Measurements from ENCODE around the gene IGFBP2.

IGFBP2 gene

GRCh38 chr2:216603884-216604245, 29.4 kb upstream of the IGFBP2 start:
- Mint-ChIP-seq H3K36me3 (peaks cover 9% of the 10 kb centered on the region), H3K4me3 (no peak overlapping the region), H3K27ac (peak overlapping the region; percentile 27)

GRCh38 chr2:216604458-216604857, 28.8 kb upstream of the IGFBP2 start:
- ATAC-seq = no peak
- Mint-ChIP-seq H3K9me3 (peaks cover 3% of the 10 kb centered on the region), H3K27ac (peak overlapping the region; percentile 27), H3K4me3 (no peak overlapping the region), H3K4me1 (peaks cover 20% of the 10 kb centered on the region), H3K36me3 (peaks cover 9% of the 10 kb centered on the region)
- DNase-seq (ENCODE audit: low spot score in 2 of 2) = no peak

More at GRCh38 chr2:216603884-216604245, 29.4 kb upstream of the IGFBP2 start:
- Mint-ChIP-seq H3K9me3 (peaks cover 3% of the 10 kb centered on the region), H3K4me1 (peaks cover 20% of the 10 kb centered on the region)
- ATAC-seq (no peak), DNase-seq (ENCODE audit: low spot score in 2 of 2) (no peak)

DNA sequence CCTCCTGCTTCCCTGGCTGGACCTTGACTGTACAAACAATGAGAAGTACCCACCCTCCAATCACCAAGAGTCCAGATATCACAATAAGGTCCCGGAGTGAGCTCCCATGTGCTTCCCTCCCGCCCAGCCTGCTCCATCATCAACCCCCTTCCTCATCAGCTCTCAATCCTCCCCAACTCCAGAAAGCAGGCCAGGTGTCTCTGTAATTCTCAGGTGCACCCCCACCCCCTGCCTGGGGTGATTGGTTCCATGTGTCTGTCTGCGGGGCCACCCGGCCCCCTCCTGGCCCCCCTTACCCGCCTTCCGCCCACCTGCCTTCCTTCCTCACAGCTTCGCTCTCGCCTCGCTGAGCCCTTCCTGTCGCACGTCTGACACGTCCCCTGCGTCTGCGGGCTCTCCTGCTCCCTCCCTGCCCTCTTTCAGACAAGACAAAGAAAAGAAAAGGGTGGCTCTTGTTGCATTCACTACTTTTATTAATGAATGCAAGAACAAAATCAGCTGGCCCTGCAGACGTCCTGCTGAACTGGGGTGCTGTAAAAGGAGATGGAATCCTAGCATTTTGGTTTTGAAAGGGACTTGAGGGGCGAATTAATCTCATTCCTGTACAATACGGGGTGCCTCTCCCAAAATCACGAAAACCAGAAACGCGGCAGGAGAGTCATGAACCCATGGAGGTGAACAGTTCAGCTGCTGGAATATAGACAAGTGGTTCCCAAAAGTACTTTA, 26.5 kb upstream of the IGFBP2 start:
- H3K9me3 Mint-ChIP-seq = peaks cover 3% of the 10 kb centered on the region
- H3K4me1 Mint-ChIP-seq = peaks cover 20% of the 10 kb centered on the region
- DNase-seq (ENCODE audit: low spot score in 2 of 2) (peak; percentile 48 to 53), ATAC-seq (peak; percentile 94)
- peaks cover 9% of the 10 kb centered on the region for H3K36me3 Mint-ChIP-seq
- peak overlapping the region; percentile 70 for H3K4me3 Mint-ChIP-seq
- peak overlapping the region; percentile 97 for H3K27ac Mint-ChIP-seq

GRCh38 chr2:216607277-216607560, 26.0 kb upstream of the IGFBP2 start:
- Mint-ChIP-seq H3K4me1 (peaks cover 20% of the 10 kb centered on the region), H3K36me3 (peaks cover 9% of the 10 kb centered on the region), H3K9me3 (peaks cover 3% of the 10 kb centered on the region), H3K27ac (peak overlapping the region; percentile 97), H3K4me3 (peak overlapping the region; percentile 70)
- ATAC-seq (no peak), DNase-seq (ENCODE audit: low spot score in 2 of 2) (no peak)

GRCh38 chr2:216608525-216608924, 24.7 kb upstream of the IGFBP2 start:
- peaks cover 3% of the 10 kb centered on the region for H3K9me3 Mint-ChIP-seq
- peak overlapping the region; percentile 97 for H3K27ac Mint-ChIP-seq
- no peak for ATAC-seq
- peaks cover 9% of the 10 kb centered on the region for H3K36me3 Mint-ChIP-seq
- peaks cover 20% of the 10 kb centered on the region for H3K4me1 Mint-ChIP-seq
- DNase-seq (ENCODE audit: low spot score in 2 of 2) = no peak
- H3K4me3 Mint-ChIP-seq = no peak overlapping the region

DNA sequence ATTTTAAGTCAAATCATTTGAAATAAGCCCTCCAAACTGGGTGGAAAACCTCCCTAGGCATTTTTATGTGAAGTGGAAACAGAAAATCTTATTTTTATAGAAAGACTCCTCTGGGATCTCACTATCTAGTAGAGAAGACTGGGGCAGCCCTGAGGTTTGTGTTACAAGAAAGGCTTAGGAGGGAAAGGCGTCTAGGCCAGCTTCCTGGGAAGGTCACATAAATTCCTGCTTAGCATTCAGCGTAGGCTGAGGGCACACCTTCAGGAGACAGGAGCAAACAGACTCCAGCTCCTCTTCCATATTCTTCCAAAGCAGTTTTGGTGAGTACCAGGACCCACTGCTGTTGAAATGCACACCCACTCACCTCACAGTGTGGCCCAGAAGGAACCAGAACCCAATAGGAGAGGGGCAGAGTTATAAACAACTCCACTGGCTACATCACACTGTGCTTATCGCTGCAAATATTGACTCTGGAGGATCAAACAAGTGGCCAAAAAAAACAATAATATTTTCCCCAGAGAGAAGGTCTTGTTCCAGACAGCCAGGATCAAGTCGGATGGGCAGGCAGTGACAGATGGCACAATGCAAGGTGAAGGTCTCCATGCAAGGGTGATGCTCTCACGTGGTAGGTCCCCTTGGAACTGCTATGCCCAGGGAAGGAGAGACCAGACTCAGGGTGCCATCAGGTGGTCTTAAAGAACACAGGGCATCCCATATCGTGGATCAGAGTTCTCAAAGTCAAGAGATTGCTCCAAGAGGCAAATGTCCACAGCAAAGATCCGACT, 17.7 kb upstream of the IGFBP2 start:
- H3K36me3 Mint-ChIP-seq = no peaks in the 10 kb centered on the region
- peaks cover 6% of the 10 kb centered on the region for H3K4me1 Mint-ChIP-seq
- H3K4me3 Mint-ChIP-seq = no peak overlapping the region
- ATAC-seq (no peak), DNase-seq (ENCODE audit: low spot score in 2 of 2) (no peak)
- no peaks in the 10 kb centered on the region for H3K9me3 Mint-ChIP-seq
- no peak overlapping the region for H3K27ac Mint-ChIP-seq

DNA sequence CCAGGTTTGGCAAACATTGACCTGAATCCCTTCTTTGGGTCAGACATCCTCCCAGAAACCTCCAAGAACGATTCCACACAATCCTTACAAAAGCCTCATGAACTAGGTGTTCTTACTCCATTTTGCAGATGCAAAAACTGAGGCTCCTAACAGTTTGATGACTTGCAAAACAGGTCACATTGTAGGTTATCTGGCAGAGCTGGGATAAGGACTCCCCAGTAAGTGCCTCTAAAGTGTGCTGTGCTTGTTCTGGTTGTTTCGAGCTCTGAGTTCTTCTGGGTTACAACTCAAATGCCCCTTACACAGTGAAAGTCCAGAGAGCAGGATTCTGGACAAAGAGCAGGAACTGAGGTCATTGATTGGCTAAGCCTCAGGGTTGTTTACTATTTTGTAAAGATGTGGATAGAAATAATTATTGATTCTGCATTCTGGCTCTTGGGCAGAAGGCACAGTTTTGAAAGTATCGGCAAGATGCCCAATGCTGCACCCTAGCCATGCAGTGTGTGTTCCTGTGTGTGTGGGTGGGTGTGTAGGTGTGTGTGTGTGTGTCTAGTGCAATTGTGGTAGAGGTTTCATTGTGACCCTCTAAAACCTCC, 17.0 kb upstream of the IGFBP2 start:
- Mint-ChIP-seq H3K27ac (no peak overlapping the region), H3K9me3 (no peaks in the 10 kb centered on the region), H3K4me3 (no peak overlapping the region), H3K4me1 (peaks cover 6% of the 10 kb centered on the region), H3K36me3 (no peaks in the 10 kb centered on the region)
- ATAC-seq (no peak), DNase-seq (ENCODE audit: low spot score in 2 of 2) (no peak)

DNA sequence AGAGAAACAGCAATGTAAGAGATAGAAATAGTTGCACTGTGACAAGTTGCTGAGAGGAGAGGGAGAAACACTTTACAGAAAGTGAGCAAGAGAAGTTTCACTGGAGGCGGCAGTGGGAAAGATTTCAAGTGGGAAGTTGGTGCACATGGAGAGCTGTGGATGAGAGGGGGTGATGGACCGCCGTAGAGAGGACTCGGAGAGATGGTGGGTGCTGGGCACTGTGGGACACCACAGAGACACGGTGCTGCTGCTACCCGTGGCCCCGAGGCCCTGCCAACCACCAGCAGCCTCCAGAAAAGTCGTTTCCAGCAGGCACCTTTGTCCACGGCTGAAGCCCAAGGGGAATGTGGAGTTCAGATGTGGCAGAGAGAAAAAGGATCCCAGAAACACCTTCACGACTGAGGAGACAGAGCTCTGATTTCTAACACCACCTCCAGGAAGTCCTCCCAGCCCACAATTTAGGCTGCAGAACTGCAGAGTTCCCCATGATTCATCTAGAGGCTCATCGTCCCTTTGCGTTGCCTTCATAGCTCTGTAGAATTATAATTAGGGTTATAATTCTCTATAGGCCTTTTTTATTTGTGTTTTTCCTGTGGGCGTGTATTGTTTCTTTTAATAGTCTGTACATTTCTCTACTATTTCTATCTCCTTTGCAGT, 15.9 kb upstream of the IGFBP2 start:
- no peaks in the 10 kb centered on the region for H3K36me3 Mint-ChIP-seq
- ATAC-seq (no peak), DNase-seq (ENCODE audit: low spot score in 2 of 2) (no peak)
- peaks cover 6% of the 10 kb centered on the region for H3K4me1 Mint-ChIP-seq
- H3K4me3 Mint-ChIP-seq = no peak overlapping the region
- no peaks in the 10 kb centered on the region for H3K9me3 Mint-ChIP-seq
- no peak overlapping the region for H3K27ac Mint-ChIP-seq

GRCh38 chr2:216618785-216619184, 14.4 kb upstream of the IGFBP2 start:
- no peak for ATAC-seq
- no peaks in the 10 kb centered on the region for H3K9me3 Mint-ChIP-seq
- peak overlapping the region; percentile 68 for H3K27ac Mint-ChIP-seq
- H3K4me3 Mint-ChIP-seq = no peak overlapping the region
- H3K36me3 Mint-ChIP-seq = no peaks in the 10 kb centered on the region
- no peak for DNase-seq (ENCODE audit: low spot score in 2 of 2)
- peaks cover 6% of the 10 kb centered on the region for H3K4me1 Mint-ChIP-seq

DNA sequence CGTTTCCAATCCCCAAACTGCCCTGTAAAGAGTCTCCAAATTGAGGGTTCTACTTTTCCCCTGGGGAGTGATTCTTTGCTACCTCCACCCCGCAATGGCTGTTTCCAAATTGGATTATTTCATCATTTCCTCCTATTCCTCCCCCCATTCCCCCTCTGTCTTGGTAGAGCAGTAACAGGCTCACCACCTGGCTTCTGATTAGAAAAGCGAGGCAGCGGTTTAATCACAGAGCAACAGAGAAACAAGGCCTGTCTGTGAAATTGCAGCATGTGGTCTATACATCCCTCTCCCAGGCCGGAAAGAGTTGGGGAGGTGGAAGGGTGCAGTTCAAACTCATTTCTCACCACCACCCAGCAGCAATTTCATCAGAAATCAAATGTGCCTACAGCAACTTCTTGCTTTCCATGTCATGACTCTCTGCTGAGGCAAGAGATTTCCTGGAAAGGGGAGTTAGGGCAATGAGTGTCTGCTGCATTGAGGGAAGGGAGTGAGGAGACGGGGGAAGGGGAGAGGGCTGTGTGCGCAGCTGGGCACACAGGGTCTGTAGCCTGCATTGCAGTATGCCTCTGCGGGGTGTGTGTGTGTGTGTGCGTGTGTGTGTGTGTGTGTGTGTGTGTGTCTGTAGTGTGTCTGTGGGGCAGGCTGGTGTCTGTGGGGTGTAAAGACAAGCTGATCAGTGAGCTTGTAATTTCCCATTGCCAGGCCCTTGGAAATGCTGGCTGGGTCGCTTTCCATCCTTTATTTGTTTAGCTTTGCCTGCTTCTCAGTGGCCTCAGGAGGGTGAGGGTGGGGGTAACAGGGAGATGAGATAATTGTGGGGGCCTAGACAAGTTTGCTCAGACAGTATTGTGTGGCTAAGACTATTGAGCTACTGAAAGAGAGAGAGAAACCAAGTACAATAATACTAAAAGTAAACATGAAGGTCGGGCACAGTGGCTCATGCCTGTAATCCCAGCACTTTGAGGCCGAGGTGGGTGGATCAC, 13.5 kb upstream of the IGFBP2 start:
- peak; percentile 44 for ATAC-seq
- no peaks in the 10 kb centered on the region for H3K9me3 Mint-ChIP-seq
- peaks cover 6% of the 10 kb centered on the region for H3K4me1 Mint-ChIP-seq
- no peak for DNase-seq (ENCODE audit: low spot score in 2 of 2)
- H3K4me3 Mint-ChIP-seq = no peak overlapping the region
- peak overlapping the region; percentile 68 for H3K27ac Mint-ChIP-seq
- no peaks in the 10 kb centered on the region for H3K36me3 Mint-ChIP-seq

DNA sequence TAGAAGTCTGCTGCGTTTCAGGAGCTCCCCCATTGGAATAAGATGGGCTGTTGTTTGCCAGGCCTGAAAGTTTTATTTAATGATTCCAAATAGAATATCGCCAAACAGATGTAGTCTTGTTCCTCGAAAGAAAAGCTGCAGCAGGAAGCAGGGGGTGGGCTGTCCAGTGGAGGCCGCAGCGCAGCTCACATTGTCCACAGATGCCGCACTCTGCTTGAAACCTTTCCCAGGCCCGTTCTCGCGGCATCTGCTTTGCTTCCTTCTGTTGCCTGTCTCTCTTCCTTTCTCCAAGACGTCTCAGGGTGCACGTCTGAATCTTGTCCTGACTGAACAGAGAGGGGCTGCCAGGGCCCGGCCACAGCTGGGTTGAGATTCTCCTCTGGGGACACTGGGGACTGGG, 12.4 kb upstream of the IGFBP2 start:
- Mint-ChIP-seq H3K36me3 (no peaks in the 10 kb centered on the region), H3K9me3 (no peaks in the 10 kb centered on the region), H3K4me1 (peaks cover 6% of the 10 kb centered on the region)

GRCh38 chr2:216621292-216621691, 11.9 kb upstream of the IGFBP2 start:
- Mint-ChIP-seq H3K4me3 (no peak overlapping the region), H3K27ac (no peak overlapping the region), H3K4me1 (peaks cover 6% of the 10 kb centered on the region), H3K36me3 (no peaks in the 10 kb centered on the region), H3K9me3 (no peaks in the 10 kb centered on the region)
- no peak for ATAC-seq
- no peak for DNase-seq (ENCODE audit: low spot score in 2 of 2)

More for the DNA sequence above, 12.4 kb upstream of the IGFBP2 start:
- no peak overlapping the region for H3K4me3 Mint-ChIP-seq
- DNase-seq (ENCODE audit: low spot score in 2 of 2) (no peak), ATAC-seq (no peak)
- no peak overlapping the region for H3K27ac Mint-ChIP-seq

DNA sequence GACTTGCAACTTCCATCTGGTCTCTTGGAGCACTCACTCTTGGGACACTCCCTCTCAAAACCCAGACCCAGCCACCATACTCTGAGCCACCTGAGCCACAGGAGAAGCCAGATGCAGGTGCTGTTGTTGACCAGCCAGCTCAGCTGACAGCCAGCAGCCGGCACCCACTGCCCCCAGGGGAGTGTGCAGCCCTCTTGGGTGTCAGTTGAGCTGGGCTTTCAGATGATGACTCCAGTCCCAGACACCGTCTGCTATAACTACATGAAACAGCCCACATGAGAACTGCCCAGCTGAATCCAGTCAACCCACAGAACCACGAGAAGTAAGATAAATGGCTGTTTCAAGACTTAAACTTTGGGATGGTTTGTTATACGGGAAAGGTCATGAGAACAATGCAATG, 10.7 kb upstream of the IGFBP2 start:
- Mint-ChIP-seq H3K9me3 (no peaks in the 10 kb centered on the region), H3K4me3 (no peak overlapping the region), H3K4me1 (peaks cover 6% of the 10 kb centered on the region), H3K27ac (no peak overlapping the region), H3K36me3 (no peaks in the 10 kb centered on the region)
- no peak for DNase-seq (ENCODE audit: low spot score in 2 of 2)
- ATAC-seq = no peak

- Mint-ChIP-seq H3K4me3 (no peak overlapping the region), H3K4me1 (peaks cover 6% of the 10 kb centered on the region), H3K27ac (no peak overlapping the region), H3K9me3 (no peaks in the 10 kb centered on the region), H3K36me3 (no peaks in the 10 kb centered on the region)
- ATAC-seq (peak; percentile 60), DNase-seq (ENCODE audit: low spot score in 2 of 2) (no peak)
Observed at GRCh38 chr2:216624251-216624650, 9.0 kb upstream of the IGFBP2 start.
